Esophagus squamous epithelium (tissue), 4 donors: ENCODE data around the gene MYH13.

Source experiments
- CTCF ChIP-seq, 6 experiments: fragments of 450-650 bp in 4 of 6; fragments of 200-600 bp in 2 of 6; sonication (generic) in 2 of 6; IDR thresholded peaks; one replicate each; pipeline ENCODE4 v1.5.1; 2016 to 2019; ENCODE audit warnings: antibody characterized with exemption in 6 of 6, mild to moderate bottlenecking in 4 of 6, moderate library complexity in 4 of 6
- POLR2A ChIP-seq, 4 donors: fragments of 450-650 bp; IDR thresholded peaks; one replicate each; pipeline ENCODE4 v1.6.1; 2017; ENCODE audit warnings: antibody characterized with exemption in 4 of 4, mild to moderate bottlenecking in 4 of 4, moderate library complexity in 3 of 4

- TF ChIP-seq POLR2A (IDR thresholded peaks at IDR 0.05), result no peak
- no peak for TF ChIP-seq CTCF (IDR thresholded peaks at IDR 0.05)
Measured at GRCh38 chr17:10261098-10261497, 111.7 kb downstream of the MYH13 start.
